Tibial artery (tissue), 4 donors: ENCODE data around the gene HBE1.

ENCODE experiments used
- DNase-seq, 2 donors: peaks; one replicate each; pipeline ENCODE4 v3.0.0-alpha.2; 2019
- H3K27ac ChIP-seq, 2 donors: fragments of 200-600 bp; sonication (generic) in 1 of 2; 1 replicate in 1 of 2; 2 replicates in 1 of 2; pipeline ENCODE4 v1.5.1; 2018 to 2019; ENCODE audit warnings: mild to moderate bottlenecking in 1 of 2
- H3K27me3 ChIP-seq, 2 donors: fragments of 200-600 bp; sonication (generic) in 1 of 2; one replicate each; pipeline versions ENCODE4 v1.5.1 to v1.6.0; 2016 to 2019
- H3K36me3 ChIP-seq, 3 donors: fragments of 200-600 bp; sonication (generic) in 2 of 3; one replicate each; pipeline ENCODE4 v1.5.1; 2016 to 2019; ENCODE audit warnings: mild to moderate bottlenecking in 2 of 3
- H3K4me1 ChIP-seq, 4 donors: fragments of 200-600 bp; sonication (generic) in 2 of 4; 1 replicate in 3 of 4; 2 replicates in 1 of 4; pipeline ENCODE4 v1.5.1; 2016 to 2019
- H3K4me3 ChIP-seq, 2 donors: fragments of 200-600 bp; sonication (generic) in 1 of 2; 1 replicate in 1 of 2; 2 replicates in 1 of 2; pipeline ENCODE4 v1.5.1; 2018 to 2019; ENCODE audit warnings: mild to moderate bottlenecking in 2 of 2
- H3K9me3 ChIP-seq, 3 donors: fragments of 200-600 bp; sonication (generic) in 1 of 3; one replicate each; pipeline ENCODE4 v1.5.1; 2016 to 2019
- CTCF ChIP-seq, 2 experiments: fragments of 200-600 bp in 1 of 2; fragments of 450-650 bp in 1 of 2; IDR thresholded peaks; one replicate each; pipeline ENCODE4 v1.5.1; 2017 to 2019; ENCODE audit warnings: antibody characterized with exemption in 2 of 2, mild to moderate bottlenecking in 1 of 2, moderate library complexity in 1 of 2
- intact Hi-C: fragments of 100-400 bp; cut with DNase I; formaldehyde crosslinking; loops from one replicate; pipeline ENCODE4 v1.15.0; 2023; ENCODE audit warnings: low total_unique reads

The HBE1 gene

DNA sequence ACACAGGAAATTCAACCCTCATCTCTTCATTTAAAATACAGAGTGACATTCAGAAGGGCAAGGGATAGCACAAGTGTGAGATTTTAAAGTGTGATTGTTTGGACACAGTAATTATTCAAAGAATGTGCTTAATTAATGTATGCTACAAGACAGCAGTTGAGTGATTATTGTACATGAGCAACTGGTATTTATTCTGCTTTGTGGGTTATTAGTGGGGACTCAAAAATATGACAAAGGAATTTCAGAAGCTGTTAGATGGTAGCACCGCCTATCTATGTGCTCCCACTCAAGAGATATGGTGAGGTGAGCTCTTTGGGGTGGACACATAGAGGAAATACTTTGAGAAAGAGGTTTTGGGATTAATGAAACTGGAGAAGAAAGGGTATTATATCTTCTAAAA is 29.7 kb downstream of the HBE1 start:
- H3K27me3 ChIP-seq = no peaks in the 10 kb centered on the region
- no peak overlapping the region for H3K27ac ChIP-seq
- TF ChIP-seq CTCF (IDR thresholded peaks at IDR 0.05) = no peak
- no peak for DNase-seq
- H3K36me3 ChIP-seq = no peaks in the 10 kb centered on the region
- intact Hi-C loops = no loop called here
- no peaks in the 10 kb centered on the region for H3K9me3 ChIP-seq
- no peak overlapping the region for H3K4me3 ChIP-seq
- no peaks in the 10 kb centered on the region for H3K4me1 ChIP-seq

GRCh38 chr11:5239046-5239445 is 30.7 kb downstream of the HBE1 start:
- TF ChIP-seq CTCF (IDR thresholded peaks at IDR 0.05) = no peak
- no peak for DNase-seq
- no peak overlapping the region for H3K4me3 ChIP-seq
- H3K36me3 ChIP-seq = no peaks in the 10 kb centered on the region
- H3K9me3 ChIP-seq = no peaks in the 10 kb centered on the region
- no peak overlapping the region for H3K27ac ChIP-seq
- no peaks in the 10 kb centered on the region for H3K4me1 ChIP-seq
- no peaks in the 10 kb centered on the region for H3K27me3 ChIP-seq
- intact Hi-C loops = no loop called here

- intact Hi-C loops = no loop called here
- Histone ChIP-seq H3K4me3 (no peak overlapping the region), H3K27ac (no peak overlapping the region), H3K4me1 (no peaks in the 10 kb centered on the region), H3K27me3 (no peaks in the 10 kb centered on the region), H3K9me3 (no peaks in the 10 kb centered on the region), H3K36me3 (no peaks in the 10 kb centered on the region)
- DNase-seq = no peak
- no peak for TF ChIP-seq CTCF (IDR thresholded peaks at IDR 0.05)
Observed at GRCh38 chr11:5238486-5238885, 31.3 kb downstream of the HBE1 start.

GRCh38 chr11:5237420-5237819 is 32.3 kb downstream of the HBE1 start:
- Histone ChIP-seq H3K9me3 (no peaks in the 10 kb centered on the region), H3K4me1 (no peaks in the 10 kb centered on the region), H3K4me3 (no peak overlapping the region), H3K36me3 (no peaks in the 10 kb centered on the region), H3K27me3 (no peaks in the 10 kb centered on the region), H3K27ac (no peak overlapping the region)
- intact Hi-C loops = no loop called here
- TF ChIP-seq CTCF (IDR thresholded peaks at IDR 0.05) = no peak
- DNase-seq = no peak

GRCh38 chr11:5235364-5236095 is 34.2 kb downstream of the HBE1 start:
- no peaks in the 10 kb centered on the region for H3K4me1 ChIP-seq
- no peak overlapping the region for H3K4me3 ChIP-seq
- intact Hi-C loops = no loop called here
- no peaks in the 10 kb centered on the region for H3K27me3 ChIP-seq
- no peaks in the 10 kb centered on the region for H3K9me3 ChIP-seq
- DNase-seq = no peak
- TF ChIP-seq CTCF (IDR thresholded peaks at IDR 0.05) = no peak
- no peaks in the 10 kb centered on the region for H3K36me3 ChIP-seq
- no peak overlapping the region for H3K27ac ChIP-seq
